GM21786 (cell line): Measurements from ENCODE around the gene E2F4.
A peak's percentile ranks its signal among the peaks of the same experiment; 100 is the strongest.

Source experiments
- ATAC-seq: cut with Tn5 transposase; IDR thresholded peaks from one replicate; pipeline ENCODE4 v1.9.1; 2021; ENCODE audit not compliant: unreplicated experiment

The E2F4 gene

DNA sequence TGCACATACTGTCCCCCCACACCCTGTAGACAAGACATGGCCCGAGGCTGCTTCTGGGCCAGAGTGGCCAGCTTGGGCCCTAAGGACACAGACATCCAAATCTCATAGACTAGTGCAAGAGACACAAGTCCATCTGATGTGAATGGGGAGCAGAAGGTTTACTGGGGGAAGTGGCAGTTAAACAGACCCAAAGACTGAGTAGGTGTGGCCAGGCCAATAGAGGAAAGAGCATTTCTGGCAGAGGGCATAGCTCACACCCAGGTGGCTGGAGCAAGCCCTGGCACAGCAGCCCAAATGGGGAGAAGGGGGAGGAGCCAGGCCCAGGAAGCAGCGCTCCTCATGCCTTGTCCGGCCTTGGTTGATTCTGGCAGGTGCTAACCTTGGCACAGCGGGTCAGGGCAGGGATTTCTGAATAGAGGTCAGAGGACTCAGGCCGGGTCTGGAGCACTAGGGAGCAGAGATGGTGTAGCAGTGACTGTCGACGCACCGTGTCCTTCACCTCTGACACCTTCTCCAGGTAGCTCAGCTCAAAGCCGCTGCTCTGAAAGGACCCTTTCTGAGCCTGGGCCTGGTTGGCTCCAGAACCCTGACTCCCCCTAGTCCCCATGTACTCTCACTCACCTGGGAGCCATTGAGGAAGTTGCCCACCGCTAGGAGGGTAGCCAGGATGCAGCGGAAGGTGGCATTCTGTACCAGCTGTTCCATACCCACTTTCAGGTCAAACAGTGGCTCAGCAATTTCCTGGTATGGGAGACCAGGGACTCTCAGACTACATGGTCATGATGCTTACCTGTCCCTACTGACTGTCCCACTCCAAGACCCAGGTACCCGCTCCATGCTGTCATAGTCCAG lies 39.1 kb downstream of the E2F4 start:
- ATAC-seq, result no peak

- ATAC-seq, result no peak
Measured at GRCh38 chr16:67233596-67233995, 41.6 kb downstream of the E2F4 start.

DNA sequence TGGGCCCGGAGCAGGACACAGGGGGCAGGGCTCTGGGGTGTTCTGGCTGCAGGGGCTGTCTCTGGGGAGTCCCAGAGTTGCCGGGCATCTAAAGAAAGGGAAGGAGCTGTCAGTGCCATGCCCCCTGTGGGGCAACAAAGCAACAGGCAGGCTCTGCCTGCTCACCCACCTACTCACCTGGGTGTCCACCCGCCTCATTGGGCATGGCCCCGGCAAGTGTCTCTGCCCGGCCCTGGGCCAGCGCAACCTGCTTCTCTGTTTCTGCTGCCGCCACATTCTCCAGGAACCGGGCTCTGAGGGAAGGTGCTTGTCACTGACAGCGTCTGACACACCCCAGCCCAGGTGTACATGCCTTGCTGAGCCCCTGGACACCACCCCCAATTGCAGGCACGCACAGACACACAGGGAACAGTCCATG lies 42.2 kb downstream of the E2F4 start:
- ATAC-seq, result no peak

DNA sequence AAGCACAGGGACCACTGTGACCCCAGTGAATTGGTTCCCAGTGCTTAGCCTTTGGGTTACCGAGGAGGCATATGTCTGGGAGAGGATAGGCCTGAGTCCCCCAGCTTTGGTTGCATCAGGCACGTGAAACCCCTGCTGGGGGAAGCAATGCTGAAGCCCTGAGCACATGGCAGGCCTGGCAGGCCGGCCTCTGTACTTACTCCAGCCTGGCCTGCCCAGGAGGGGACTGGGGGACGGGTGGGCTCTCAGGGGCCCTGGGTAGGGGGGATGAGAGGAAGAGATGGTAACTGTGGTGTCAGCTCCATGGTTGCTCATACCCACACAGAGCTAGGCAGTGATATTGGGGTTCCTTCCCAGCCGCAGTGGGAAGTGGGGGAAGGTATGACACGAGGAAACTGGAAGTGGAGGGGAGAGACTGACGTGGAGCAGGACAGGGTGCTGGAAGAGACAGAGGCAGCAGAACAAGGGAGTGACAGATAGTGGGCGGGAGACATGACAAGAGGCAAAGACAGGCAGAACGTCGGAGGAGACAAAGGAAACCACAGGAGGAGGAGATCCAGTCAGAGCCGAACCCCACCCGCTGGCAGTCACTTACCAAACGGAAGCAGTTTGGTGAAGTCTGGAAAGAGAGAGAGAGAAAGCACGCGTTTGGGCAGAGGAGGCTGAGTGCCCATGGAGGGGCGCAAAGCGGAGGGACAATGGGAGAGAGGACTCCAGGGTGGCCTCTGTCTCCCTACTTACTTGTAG lies 44.0 kb downstream of the E2F4 start:
- ATAC-seq, result no peak

DNA sequence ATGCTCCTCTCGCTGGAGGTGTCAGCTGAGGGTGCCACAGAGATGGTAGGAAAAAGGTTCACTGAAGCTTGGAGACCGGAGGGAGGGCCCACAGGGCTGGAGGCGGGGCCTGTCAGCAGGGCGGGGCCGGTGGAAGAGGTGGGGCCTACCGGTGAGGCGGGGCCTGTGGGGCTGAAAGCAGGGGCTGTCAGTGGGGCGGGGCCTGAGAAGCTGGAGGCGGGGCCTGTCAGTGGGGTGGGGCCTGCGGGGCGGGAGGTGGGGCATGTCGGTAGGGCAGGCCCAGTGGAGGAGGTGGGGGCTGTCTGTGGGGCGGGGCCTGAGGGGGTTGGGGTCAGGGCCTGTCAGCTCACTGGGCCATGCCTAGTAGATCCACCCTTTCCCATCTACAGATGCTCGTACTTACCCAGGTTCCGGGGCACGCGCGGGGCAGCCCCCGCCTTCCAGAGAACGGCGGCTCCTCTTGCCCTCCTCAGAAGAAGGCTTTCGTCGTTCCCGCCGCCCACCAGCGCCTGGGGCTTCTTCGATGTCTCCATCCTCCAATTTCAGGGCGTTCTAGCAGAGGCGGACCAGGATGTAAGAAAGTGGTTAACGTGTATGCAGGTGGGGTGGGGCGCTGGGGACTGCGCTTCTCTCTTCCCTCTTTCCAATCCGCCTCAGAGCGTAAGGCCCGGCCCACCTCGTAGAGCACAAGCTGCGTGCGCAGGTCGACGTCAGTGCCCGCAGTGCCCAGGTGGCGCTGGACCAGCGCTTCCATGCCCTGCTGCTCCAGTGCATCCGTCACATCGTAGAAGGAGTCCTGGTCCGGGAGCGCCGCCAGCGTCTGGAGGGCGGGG lies 44.8 kb downstream of the E2F4 start:
- no peak for ATAC-seq

GRCh38 chr16:67237396-67238277 lies 45.7 kb downstream of the E2F4 start:
- no peak for ATAC-seq

DNA sequence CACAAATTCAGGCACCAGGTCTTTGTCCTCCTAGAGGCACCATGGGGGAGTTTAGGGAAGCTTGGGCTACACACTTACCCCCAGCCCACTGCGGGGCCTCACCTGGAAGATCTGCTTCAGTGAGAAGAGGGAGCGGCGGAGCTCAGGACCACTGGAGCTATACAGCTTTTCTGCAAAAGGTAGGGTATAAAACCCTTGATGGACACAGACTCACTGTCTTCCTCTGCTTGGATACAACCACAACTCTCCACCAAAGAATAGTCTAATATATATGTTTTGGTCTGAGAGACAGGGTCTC lies 46.3 kb downstream of the E2F4 start:
- no peak for ATAC-seq

DNA sequence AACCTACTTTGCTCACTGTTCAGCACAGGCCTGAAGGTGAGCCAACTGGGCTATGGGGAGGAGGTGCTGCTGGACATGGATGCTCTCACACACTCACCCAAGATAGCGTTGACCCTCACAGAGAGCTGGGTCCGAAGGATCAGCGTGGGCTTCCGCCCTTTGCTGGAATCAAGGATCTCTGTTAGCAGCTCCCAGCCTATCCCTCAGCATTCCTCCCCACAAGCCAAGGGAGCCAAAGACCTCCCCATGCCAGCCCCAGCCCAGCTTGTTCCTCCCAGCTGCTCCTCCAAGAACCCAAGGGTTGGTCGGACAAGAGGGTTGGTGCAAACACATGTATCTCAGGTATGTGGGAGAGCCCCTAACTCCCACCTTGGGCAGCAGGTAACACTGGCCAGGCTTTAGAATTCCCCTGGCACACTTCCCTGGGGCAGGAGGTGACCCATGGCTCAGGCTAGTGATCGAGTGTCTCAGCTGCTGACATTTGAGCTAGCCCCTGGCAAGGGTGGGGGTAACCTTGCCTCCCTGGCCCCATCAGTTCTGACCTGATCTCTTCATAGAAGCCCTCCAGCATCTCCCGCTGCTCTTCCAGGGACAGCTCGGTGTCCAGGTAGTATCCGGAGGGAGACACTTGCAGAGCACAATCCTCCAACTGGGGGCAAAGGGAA lies 47.0 kb downstream of the E2F4 start:
- ATAC-seq, result no peak

DNA sequence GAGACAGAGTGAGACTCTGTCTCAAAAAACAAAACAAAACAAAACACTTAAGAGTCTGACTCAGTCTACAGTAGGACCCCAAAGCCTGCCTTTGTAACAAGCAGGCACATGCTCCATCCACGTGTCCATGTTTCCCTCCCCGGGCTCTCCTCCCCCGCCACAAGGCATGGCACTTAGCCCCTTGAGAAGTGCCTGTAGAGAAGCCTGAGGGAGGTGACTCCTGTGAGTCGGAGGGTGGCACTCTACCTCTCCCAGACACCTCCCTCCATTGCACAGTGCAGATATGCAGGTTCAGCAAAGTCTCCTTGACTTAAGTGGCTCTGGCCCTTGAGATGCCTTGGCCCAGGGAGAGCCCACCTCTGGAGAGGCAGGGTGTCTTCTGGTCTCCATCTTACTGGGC lies 48.6 kb downstream of the E2F4 start:
- no peak for ATAC-seq

DNA sequence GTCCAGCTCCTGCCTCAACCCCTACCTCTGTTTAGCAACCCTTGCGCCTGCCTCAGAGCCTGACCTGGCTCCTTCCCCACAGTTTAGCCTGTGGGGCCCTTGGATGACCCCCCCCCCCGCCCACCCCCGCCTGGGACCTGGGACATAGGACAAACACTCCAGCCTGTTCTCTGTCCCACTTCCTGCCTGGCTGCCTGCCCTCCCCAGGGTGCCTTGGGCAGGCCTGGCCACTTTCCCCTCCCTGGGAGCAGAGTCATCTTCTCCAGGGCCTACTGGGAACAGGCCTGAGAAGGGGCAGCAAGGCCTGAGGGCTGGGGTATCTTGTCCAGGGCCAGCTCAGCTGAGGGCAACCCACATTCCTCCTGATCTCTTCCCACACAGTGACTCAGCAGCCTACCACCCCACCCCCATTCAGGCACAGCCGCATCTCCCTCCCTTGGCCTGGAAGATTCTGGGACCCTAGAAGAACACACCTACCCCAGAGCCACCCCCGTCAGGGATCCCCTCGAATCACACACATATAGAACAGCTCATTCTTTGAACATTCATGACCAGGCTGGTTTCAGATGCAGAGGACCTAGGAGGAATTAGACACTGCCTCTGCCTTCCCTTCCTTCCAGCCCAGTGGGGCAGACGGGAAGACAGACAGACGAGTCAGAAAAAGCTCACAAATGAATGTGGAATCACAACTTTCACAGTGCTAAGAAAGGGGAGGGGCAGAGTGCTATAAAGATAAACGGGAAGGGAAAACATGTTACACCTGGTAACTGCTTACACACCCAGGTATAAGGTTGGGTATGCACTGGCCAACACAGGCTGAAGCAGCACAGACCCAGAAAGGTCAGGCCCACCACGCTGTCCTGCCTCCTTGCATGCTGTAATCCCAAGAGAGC lies 49.3 kb downstream of the E2F4 start:
- ATAC-seq, result no peak

- ATAC-seq, result no peak
Measured at GRCh38 chr16:67242138-67242730, 50.3 kb downstream of the E2F4 start.

DNA sequence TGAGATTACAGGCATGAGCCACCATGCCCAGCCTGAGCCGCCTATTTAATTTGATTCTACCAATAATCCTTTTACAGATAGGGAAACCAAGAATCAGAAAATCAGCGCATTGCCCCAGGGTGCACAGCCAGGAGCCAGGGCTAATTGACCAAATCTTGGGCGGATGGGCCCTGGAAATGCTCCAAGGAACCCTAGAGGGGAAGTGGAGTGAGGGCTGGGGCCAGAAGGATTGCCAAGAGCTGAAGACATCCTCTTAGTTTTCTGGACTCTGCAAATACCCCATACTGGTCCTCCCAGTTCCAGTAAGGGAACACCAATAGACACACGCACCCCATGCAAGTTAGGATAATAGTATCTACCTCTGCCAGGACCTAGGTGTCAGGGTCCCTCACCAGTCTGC lies 51.5 kb downstream of the E2F4 start:
- no peak for ATAC-seq

DNA sequence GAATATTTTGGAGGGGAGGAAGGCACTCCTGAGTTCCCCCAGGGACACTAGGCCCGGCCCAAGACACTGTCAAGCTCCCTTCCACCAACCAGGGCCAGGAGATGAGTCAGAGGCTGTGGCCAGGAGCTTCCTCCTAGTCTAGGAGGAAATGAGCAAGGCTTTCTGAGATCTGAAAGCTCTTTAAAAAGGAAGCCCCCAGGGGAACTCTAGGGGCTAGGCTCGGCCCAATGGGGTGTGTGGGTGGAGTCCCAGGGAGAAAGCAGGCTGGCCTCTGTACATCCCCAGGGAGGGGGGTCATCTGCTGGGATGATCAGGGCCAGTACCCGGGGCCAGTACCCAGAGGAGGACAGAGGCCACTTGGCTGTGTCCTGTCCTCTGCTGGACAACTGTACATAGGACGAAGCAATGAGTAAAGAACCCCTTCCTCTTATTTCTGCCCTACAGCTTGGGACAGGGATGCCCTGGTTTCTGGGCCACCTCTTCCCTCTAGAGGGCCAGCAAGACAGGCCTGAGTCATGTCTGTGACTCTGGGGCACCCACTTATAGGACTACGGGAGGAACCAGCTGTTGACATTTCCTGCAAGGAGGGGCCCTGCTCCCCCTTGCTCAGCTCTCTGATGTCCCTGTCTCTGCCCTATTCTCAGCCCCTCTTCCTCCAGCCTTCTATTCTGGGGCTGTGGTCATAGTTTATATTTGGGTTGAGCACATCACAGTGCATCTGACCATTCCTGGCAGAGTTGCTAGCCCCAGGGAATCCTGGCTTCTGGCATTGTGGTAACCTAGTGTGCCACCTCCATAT lies 52.6 kb downstream of the E2F4 start:
- ATAC-seq, result peak; percentile 59

DNA sequence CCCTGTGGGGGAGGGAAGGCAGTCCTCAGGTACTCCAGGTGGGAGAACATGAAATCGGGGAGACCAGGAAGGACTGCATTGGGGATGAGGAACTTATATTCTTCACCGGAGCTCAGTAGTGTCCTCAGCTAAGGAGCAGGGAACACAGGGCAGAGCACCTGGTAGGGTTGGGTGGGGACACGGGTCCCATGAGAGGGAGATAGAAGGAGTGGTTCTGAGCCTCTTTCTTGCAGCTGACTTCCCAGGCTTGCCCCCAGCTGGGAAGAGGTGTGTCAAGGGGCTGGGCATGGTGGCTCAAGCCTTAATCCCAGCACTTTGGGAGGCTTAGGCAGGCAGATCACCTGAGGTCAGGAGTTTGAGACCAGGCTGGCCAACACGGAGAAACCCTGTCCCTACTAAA lies 53.2 kb downstream of the E2F4 start:
- no peak for ATAC-seq

DNA sequence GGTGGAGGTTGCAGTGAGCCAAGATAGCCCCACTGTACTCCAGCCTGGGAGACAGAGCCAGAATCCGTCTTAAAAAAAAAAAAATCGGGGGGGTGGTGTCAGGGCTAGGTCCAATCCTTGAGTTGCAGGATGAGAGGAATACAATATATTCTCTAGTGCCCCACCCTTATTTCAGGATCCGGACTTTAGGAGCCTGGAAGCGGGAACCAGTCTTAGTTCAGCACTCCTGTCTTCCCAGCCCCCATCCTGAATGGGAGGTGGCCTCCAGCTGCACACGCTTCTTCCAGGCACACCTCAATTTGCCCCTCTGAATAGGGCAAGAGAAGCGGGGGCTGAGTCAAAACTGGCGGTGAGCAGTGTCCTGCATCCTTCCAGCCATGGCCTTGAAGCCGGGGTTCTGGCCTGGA lies 53.7 kb downstream of the E2F4 start:
- ATAC-seq, result no peak

DNA sequence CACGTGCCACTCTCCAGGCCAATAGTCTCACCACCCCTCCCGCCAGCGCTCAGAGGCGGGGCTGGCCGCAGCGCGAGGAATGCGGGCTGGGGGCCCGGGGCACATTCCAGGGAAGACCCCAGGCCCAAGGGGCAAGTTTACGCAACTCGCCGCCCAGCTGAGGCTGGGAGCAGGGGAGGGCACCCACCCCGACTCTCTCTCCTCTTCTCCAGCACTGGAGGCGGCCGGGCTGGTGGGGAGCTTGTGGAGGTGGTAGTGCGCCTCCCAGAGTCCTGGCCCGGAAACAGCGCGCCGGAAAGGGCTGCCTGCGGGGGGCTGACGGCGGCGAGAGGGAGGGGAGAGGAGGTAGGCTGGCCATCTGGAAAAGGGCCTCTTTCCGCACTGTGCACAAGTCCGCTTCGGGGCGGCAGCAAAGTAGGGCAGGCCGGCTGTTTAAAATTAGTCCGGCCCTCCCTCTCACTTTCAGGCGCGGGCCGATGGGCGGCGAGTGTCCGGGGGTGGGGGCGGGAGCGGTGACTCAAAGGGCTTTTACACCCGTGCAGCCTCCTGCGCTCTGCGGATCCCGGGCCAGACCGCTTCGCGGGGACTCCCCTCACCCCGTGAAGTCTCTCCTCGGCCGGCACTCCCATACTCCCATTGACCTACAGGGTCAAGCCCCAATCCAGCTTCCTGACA lies 54.3 kb downstream of the E2F4 start:
- no peak for ATAC-seq

GRCh38 chr16:67246756-67247191 lies 54.8 kb downstream of the E2F4 start:
- ATAC-seq, result no peak
